Peyer's patch (tissue), 4 donors: Measurements from ENCODE around the gene BRCA1.

ENCODE experiments used
- CTCF ChIP-seq, 6 experiments: fragments of 450-650 bp in 4 of 6; fragments of 200-600 bp in 2 of 6; sonication (generic) in 1 of 6; IDR thresholded peaks; one replicate each; pipeline ENCODE4 v1.5.1; 2017 to 2019; ENCODE audit warnings: antibody characterized with exemption in 6 of 6, mild to moderate bottlenecking in 3 of 6, moderate library complexity in 1 of 6
- POLR2A ChIP-seq, 2 donors: fragments of 450-650 bp; IDR thresholded peaks; one replicate each; pipeline ENCODE4 v1.5.1; 2017; ENCODE audit warnings: antibody characterized with exemption in 2 of 2, mild to moderate bottlenecking in 2 of 2, moderate library complexity in 2 of 2

- TF ChIP-seq CTCF (IDR thresholded peaks at IDR 0.05) (no peak), POLR2A (IDR thresholded peaks at IDR 0.05) (no peak)
These were observed 35.1 kb downstream of the BRCA1 start for GRCh38 chr17:43090022-43090421.
